IPS-11a (cell line): ENCODE data around the gene OR13C8.
"Not testable (repeated sequence)": the region's sequence is repeated elsewhere in the genome, so short reads cannot be mapped to it uniquely, and the experiment has no call there.

Experiments
- H3K4me3 ChIP-seq: one replicate; pipeline ENCODE4 v1.5.1; 2013; ENCODE audit warnings: low read depth, low read length, control low read depth

OR13C8 gene

GRCh38 chr9:104568868-104569267 lies at the start of gene OR13C8:
TSS of gene OR13C8 (plus strand) at chr9:104569168. CDS start at chr9:104569168, 0 bp downstream.
- H3K4me3 ChIP-seq, result no peak within 1 kb of the TSS

DNA sequence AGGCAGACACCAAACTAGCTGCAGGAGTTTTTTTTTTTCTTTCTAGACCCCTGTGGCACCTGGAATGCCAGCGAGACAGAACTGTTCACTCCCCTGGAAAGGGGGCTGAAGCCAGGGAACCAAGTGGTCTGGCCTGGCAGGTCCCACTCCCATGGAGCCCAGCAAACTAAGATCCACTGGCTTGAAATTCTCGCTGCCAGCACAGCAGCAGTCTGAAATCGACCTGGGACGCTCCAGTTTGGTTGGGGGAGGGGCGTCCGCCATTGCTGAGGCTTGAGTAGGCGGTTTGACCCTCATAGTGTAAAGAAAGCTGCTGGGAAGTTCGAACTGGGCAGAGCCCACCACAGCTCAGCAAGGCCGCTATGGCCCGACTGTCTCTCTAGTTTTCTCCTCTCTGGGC lies 48.7 kb upstream of the OR13C8 start:
- H3K4me3 ChIP-seq, result not testable (repeated sequence)

GRCh38 chr9:104527109-104527508 lies 41.9 kb upstream of the OR13C8 start, which contains the start of gene OR13C4:
TSS of gene OR13C4 (minus strand) at chr9:104527209. CDS start at chr9:104527209, 0 bp downstream.
- H3K4me3 ChIP-seq, result no peak within 1 kb of the TSS

DNA sequence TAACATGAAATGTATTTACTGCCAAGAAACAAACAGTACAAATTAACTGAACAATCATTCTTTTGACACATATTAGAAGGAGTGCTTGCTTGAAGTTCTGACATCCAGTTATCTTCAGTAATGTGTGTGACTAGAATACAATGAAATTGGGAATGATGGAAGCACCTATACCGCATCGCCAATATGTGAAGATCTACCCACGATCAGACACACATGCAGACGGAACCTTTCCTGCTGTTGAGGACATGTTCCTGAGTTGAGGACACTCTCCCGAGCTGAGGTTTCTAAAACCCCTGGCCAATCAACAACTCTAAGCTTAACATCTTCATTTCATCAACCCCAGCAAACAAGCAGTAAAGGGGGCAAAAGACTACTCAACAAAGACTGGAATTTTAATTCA lies 32.2 kb upstream of the OR13C8 start, which contains the start of gene OR13C3:
OR13C3 (minus strand) TSS at position 101 of the 400 bp plus-strand sequence. CDS start 133 bp downstream, outside the sequence.
- H3K4me3 ChIP-seq, result no peak within 1 kb of the TSS

- H3K4me3 ChIP-seq, result no peak overlapping the region
Measured at GRCh38 chr9:104539275-104539674, 29.7 kb upstream of the OR13C8 start.

DNA sequence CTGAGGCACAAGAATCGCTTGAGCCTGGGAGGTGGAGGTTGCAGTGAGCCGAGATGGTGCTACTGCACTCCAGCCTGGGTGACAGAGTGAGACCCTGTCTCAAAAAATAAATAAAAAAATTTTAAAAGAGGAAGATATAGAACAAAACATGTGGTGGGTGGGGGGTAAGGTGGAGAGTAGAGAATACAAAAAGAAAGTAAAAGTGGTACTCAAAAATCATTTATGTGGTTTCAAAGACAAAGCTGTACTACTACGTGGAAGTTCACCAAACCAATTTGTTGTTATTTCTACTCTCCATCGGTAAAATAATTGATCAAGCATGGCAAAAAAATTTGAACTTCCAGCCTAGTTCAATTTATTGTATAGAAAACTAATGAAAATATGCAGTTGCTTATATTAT lies 24.3 kb upstream of the OR13C8 start:
- H3K4me3 ChIP-seq, result no peak overlapping the region

DNA sequence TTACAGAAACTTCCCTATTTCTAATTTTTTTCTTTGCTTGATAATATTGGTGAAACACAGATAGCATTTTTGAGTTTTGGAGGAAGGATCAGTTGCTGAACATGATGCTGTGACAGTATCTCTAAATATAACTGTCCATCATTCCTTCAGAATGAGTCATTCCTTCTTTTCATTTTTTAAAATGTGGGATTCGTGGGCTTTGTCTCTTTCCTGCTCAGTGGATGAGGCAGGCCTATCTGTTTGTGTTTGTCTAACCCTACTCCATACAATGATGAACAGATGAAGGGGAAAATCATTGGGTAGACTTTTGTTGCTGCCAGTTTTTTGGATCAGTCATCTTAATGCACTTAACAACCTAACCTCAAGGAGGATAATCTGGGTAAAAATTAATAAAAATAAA lies 15.7 kb upstream of the OR13C8 start:
- no peak overlapping the region for H3K4me3 ChIP-seq

DNA sequence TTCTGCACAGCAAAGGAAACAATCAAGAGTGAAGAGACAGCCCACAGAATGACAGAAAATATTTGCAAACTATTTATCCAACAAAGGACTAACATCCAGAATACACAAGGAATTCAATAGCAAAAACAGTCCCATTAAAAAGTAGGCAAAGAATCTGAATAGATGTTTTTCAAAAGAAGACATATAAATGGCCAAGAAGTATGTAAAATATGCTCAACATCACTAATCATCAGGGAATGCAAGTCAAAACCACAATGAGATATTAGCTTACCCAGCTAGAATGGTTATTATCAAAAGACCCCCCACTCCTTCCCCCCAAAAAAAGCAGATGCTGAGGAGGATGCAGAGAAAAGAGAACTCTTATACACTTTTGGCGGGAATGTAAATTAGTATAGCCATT lies 13.4 kb upstream of the OR13C8 start:
- no peak overlapping the region for H3K4me3 ChIP-seq

DNA sequence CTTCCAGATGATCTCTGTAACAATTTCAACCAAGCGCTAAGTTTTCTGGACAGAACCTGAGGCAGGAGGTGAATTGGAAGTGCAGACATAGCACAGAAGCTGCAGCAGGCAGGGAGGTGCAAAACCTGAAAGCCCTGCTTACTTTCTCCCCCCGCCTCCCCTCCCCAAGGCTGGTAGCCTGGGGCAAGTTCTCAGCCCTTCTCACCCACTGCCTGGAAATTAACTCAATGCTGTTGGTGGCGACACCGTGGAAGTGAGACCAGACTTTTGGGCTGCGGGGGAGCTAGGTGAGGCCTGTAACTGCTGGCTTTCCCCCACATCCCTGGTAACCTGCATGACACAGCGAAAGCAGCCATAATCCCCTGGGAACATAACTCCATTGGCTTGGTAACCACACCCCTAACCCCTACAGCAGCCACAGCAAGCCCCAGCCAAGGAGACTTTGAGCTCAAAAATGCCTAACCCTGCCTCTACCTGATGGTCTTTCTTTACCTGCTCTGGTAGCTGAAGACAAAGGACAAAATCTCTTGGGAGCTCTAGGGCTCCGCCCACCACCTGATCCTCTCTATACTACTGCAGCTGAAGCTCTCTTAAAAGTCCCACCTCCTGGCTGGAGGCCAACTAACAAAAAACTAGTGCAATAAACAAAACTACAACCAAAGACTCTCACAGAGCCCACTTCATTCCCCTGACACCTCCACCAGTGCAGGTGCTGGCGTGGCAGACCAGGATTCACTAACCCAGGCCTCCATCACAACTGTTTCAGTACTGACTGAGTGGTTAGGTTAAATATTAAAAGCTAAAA lies 11.9 kb upstream of the OR13C8 start:
- H3K4me3 ChIP-seq, result no peak overlapping the region

DNA sequence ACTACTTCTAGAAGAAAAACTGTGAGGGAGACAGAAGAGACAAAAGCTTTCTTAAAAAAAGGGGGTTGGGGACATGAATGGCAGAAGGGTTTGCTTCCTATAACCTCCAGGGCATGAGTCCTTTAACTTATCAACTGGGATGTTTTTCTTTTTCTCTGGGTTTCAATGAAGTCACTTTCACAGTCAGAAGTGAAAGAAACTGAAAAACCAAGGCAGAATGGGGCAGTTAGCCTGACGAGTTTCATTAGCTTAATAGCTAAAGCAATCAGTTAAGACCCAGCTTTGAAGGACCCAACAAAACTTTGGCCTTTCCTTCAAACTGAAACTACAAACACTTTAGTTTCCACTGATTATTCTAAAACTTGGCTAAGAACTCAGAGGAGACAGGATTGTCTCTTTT lies 4.6 kb upstream of the OR13C8 start:
- no peak overlapping the region for H3K4me3 ChIP-seq

DNA sequence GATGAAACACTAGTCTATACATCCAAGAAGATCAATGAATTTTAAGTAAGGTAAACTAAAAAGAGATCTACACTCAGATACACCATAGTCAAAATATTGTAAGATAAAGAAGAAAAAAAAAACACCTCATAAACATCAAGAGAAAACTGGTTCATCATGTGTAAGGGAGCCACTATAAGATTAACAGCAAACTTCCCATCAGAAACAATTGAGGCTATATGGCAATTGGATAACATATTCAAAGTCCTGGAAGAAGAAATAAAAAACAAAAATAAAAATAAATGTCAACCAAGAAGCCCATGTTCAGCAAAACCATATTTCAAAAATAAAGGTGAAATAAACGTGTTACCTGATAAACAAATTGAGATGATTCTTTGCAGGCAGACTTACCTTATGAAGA lies 3.6 kb downstream of the OR13C8 start:
- H3K4me3 ChIP-seq, result no peak overlapping the region

- no peak overlapping the region for H3K4me3 ChIP-seq
Measured at GRCh38 chr9:104575456-104575855, 6.5 kb downstream of the OR13C8 start.

DNA sequence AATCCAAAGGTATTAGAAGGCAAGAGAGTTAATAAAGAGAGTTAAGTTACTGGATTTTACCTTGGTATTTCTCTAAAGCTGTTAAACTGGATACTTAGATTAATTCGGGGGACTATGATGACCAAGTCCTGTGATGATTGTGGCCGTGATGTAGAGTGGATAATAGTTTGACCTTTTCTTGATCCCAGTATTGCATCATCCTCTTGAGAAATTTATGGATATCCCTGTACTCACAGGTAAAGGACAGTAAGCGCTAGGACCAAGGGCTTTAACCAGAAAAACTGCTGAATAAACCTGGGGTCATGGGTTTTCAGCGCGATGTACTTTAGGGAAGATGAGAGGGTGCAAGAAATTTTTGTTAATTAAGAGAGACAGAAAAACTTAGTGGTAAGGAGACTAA lies 8.3 kb downstream of the OR13C8 start:
- no peak overlapping the region for H3K4me3 ChIP-seq

- H3K4me3 ChIP-seq, result no peak overlapping the region
Measured at GRCh38 chr9:104580562-104580961, 11.6 kb downstream of the OR13C8 start.

DNA sequence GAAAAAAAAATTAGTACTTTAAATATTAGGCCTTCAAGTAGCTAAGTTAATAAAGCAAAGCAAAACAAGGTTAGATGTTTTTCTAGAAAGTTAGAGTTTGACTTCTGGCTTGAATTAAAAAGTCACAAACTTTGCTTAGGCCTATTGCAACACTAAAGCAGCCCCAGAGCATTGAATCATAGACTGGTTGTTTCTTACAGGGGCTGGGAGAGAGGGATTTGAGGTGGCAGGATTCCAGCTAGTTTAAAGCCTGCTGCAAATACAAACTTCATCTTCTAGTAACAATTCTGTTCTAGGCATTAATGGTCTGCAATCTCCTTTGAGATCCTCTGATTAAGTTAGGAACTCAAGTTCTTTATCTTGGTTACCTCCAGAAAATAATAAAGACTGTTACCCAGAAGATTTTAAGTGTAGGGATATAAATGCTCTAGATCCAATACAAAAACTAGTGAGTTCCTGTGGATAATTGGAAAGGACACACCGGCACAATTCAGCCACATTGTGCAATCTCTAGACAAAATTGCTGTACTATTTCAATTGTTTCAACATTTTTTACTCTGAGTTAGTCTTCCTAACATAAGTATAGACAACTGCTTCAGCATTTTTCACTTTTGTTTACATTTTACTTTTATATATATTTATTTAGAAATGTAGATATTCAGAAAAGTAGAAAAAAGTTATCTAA lies 17.7 kb downstream of the OR13C8 start:
- no peak overlapping the region for H3K4me3 ChIP-seq

DNA sequence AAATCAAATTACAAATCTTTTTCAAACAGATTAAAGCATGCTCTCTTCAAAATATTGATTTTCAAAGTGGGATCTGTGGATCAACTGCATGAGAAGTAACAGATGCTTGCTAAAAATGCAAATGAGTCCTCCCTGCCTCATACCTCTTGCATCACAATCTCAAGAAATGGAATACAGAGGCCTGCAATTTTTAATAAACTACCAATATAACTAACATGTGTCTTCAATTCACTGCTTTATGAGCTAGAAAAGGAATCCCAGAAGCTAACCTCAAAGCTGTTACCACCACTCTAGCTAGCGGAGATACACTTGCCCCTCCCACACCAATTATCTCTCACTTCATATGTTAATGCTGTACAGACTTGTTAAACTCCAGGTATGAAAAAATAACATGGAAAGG lies 20.7 kb downstream of the OR13C8 start:
- no peak overlapping the region for H3K4me3 ChIP-seq

GRCh38 chr9:104598749-104599148 lies 29.8 kb downstream of the OR13C8 start:
- not testable (repeated sequence) for H3K4me3 ChIP-seq

DNA sequence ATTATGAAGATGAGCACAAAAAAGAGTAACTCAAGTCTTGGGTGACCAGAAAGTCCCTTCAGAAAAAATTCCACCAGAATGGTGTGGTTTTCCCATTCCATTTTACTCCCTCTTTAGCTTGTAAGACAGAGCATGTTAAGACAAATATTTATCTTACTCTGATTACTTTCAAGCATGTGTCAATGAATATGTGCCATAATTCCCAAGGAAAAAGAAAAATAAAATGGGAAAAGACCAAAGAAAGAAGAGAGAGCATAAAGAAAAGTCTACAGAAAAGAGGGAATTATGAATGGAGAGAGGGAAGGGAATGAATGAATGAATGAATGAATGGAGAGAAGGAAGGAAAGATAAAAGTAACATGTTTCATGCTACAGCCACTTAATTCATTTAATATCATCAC lies 30.3 kb downstream of the OR13C8 start, which contains the start of gene OR13C5:
OR13C5 (minus strand) TSS at position 101 of the 400 bp plus-strand sequence; CDS start at position 101, 0 bp downstream.
- not testable (repeated sequence) for H3K4me3 ChIP-seq

DNA sequence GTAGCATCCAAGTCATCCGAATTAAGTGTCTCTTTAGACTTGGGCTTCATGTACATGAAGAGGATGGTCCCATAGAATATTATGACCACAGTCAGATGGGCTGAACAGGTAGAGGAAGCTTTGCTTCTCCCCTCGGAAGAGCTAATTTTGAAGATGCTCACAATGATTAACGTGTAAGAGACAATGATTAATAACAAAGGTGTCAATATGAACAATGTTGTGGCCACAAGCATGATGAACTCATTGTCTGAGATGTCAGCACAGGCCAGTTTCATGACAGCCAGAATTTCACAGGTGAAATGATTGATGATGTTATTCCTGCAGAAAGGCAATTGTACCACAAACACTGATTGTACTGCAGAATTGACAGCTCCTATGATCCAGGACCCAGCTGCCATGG lies 35.8 kb downstream of the OR13C8 start:
- no peak overlapping the region for H3K4me3 ChIP-seq

- H3K4me3 ChIP-seq, result not testable (repeated sequence)
Measured at GRCh38 chr9:104605527-104605926, 36.6 kb downstream of the OR13C8 start, which contains the start of gene OR13C2. TSS of gene OR13C2 (minus strand) at chr9:104605627. CDS start at chr9:104605627, 0 bp downstream.

DNA sequence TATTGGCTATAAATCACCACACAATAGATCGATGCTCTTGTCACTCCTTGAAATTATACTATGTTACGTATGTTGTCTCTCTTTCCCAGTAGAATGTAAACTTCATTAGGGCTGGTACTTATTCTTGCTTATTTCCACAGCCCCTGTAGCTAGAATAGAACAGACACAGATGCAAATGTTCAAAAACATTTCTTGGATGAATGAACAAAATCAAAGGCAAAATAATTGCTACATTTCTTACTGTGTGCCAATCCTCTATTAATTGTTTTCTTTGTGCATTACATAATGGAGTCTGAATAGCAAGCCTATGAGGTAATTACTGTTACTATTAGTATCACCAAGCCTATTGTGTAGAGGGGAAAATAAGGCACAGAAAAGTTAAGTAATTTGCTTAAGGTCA lies 37.2 kb downstream of the OR13C8 start:
- H3K4me3 ChIP-seq, result no peak overlapping the region

DNA sequence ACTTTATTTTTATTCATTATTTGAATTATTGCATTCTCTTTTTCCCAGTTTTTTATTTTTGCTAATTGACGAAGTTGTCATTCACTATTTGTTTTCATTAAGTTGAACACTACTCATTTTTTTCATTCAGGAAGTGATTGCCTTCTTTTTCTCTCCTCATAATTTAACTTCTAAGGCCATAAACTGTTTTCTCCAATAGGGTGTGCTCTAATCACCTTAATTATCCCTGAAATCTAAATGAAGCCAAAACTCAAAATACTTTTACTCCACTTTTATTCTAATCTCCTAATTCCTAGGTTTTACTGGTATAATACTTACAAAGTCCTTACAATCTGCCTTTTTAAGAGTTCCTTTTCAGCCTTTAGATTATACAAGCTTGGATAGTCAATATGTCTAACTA lies 39.4 kb downstream of the OR13C8 start:
- H3K4me3 ChIP-seq, result no peak overlapping the region
